Measurements from ENCODE around the gene CSGALNACT2. TPM values are rescaled to one million over a fixed set of nuclear protein-coding genes. Genes with fewer than 3 reads are reported as not detected.

CSGALNACT2 gene
- total RNA-seq, 1 donor from 2014 or later: 24.7 TPM

DNA sequence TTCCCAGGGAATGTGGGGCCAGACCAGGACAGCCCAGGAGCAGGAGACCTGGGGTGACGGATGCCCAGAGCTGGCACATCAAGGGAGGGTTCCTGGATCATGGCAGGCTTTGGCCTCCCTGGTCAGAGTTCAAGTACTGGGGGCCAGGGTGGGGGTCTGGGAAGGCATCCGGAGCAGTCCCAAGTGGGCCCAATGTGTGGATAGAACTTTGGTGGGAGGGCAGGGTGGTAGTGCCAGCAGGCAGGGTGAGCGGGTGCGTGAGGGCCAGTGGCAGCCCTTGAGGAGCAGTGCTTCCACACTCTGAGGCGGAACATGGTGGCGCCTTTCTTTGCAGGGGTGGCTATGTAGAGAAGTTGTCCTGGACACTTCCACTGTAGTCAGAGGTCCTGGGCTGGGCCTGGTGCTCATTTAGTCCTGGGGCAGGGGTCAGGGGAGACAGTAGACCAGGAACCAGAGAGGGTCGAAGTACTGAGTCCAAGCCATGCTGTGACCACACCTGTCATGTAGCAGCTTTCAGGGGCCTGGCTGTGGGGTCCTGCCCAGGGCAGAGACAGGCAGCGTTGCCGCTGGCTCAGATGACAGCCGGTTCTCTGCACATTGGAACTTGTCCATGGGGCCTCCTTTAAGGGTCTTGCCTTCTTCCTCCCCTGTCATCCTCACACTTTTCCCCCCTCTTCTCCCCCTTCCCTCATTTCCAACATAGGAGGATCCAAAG lies 22.2 kb upstream of the CSGALNACT2 start:
- intact Hi-C loops (cut with micrococcal nuclease): no loop called here
- DNase-seq: no peak
- Mint-ChIP-seq H3K27me3 (no peaks in the 10 kb centered on the region), H3K9me3 (no peaks in the 10 kb centered on the region), H3K4me3 (no peak overlapping the region), H3K27ac (no peak overlapping the region), H3K4me1 (peaks cover 20% of the 10 kb centered on the region), H3K36me3 (ENCODE audit: low read depth) (no peaks in the 10 kb centered on the region)

DNA sequence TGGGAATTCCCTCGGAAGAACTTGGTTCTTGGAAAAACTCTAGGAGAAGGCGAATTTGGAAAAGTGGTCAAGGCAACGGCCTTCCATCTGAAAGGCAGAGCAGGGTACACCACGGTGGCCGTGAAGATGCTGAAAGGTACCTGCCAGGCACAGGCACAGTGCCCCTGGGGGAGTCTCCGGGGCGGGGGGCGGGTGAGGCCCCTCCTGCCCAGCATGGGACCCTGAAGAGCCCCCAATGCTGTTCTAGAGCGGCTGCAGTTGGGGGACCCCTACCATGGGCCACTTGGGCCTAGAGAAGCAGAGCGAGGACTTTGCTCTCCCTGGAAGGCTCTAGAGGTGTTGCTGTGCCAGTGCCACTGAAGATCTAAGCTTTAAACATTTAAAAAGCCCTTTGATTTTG lies 21.6 kb upstream of the CSGALNACT2 start:
- DNase-seq: no peak
- Mint-ChIP-seq H3K36me3 (ENCODE audit: low read depth) (no peaks in the 10 kb centered on the region), H3K27ac (no peak overlapping the region), H3K9me3 (no peaks in the 10 kb centered on the region), H3K4me1 (peaks cover 25% of the 10 kb centered on the region), H3K27me3 (no peaks in the 10 kb centered on the region), H3K4me3 (no peak overlapping the region)
- intact Hi-C loops (cut with micrococcal nuclease): no loop called here

DNA sequence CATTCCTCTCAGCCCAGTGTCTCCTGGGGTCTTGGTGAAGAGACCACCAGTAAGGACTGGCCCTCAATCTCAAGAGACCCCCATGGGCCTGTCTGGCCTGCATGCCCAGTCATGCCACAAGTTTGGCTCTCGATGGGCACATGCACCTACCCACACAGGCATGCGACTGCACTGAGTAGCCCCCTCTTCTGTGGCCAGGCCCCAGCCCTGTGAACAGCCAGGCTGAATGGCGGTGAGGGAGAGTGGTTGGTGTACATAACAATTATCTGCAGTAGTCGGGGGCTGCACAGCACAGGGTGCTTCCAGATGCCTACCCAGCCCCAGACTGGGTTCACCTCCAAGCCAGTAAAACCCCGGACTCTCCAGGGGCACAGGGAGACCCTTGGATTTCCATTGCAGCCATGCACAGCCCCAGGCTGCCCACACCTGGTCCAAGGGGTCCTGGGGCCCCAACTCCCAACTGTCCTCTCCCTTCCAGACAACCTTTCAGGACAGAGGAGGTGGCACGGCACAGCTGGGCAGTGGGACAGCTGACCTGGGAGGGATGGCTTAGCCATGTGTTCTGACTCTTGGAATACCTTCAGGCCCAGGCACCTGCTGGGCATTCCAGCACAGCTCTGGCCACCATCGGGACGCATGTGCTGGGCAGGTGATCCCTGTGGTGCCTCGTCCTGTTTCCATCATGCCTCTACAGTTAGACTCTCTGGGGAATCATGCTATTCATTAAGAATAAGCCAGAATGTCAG lies 21.0 kb upstream of the CSGALNACT2 start:
- H3K4me3 Mint-ChIP-seq: no peak overlapping the region
- H3K9me3 Mint-ChIP-seq: no peaks in the 10 kb centered on the region
- no peaks in the 10 kb centered on the region for H3K36me3 Mint-ChIP-seq (ENCODE audit: low read depth)
- intact Hi-C loops (cut with micrococcal nuclease): no loop called here
- no peaks in the 10 kb centered on the region for H3K27me3 Mint-ChIP-seq
- H3K4me1 Mint-ChIP-seq: peaks cover 31% of the 10 kb centered on the region
- no peak overlapping the region for H3K27ac Mint-ChIP-seq
- no peak for DNase-seq

DNA sequence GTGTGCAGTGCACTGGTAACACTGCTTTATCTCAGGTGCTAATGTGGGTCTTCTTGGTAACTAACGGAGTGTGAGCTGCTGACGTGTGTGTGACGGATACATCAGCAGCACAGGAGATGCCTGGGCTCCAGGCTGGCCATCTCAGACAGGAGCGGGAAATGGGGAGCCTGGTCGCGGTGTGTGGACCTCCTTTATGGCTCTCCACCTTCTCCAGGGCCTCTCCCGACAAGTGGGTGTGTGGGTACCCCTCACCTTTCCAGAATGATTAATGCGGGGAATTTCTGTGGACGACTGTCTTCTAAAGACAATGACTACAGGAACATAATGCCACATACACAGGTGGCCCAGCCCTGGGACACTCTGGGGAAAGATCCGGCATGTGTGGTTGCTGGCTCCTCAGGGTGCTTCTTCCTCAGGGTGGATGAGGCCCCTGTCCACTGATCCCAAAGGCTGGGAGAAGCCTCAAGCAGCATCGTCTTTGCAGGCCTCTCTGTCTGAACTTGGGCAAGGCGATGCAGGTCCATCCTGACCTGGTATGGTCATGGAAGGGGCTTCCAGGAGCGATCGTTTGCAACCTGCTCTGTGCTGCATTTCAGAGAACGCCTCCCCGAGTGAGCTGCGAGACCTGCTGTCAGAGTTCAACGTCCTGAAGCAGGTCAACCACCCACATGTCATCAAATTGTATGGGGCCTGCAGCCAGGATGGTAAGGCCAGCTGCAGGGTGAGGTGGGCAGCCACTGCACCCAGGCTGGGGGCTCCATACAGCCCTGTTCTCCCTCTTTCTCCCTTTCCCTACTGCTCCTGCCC lies 20.3 kb upstream of the CSGALNACT2 start:
- no peaks in the 10 kb centered on the region for H3K9me3 Mint-ChIP-seq
- H3K27ac Mint-ChIP-seq: peak overlapping the region; percentile 75
- H3K36me3 Mint-ChIP-seq (ENCODE audit: low read depth): no peaks in the 10 kb centered on the region
- H3K27me3 Mint-ChIP-seq: no peaks in the 10 kb centered on the region
- H3K4me3 Mint-ChIP-seq: no peak overlapping the region
- intact Hi-C loops (cut with micrococcal nuclease): no loop called here
- peaks cover 39% of the 10 kb centered on the region for H3K4me1 Mint-ChIP-seq
- DNase-seq: no peak

DNA sequence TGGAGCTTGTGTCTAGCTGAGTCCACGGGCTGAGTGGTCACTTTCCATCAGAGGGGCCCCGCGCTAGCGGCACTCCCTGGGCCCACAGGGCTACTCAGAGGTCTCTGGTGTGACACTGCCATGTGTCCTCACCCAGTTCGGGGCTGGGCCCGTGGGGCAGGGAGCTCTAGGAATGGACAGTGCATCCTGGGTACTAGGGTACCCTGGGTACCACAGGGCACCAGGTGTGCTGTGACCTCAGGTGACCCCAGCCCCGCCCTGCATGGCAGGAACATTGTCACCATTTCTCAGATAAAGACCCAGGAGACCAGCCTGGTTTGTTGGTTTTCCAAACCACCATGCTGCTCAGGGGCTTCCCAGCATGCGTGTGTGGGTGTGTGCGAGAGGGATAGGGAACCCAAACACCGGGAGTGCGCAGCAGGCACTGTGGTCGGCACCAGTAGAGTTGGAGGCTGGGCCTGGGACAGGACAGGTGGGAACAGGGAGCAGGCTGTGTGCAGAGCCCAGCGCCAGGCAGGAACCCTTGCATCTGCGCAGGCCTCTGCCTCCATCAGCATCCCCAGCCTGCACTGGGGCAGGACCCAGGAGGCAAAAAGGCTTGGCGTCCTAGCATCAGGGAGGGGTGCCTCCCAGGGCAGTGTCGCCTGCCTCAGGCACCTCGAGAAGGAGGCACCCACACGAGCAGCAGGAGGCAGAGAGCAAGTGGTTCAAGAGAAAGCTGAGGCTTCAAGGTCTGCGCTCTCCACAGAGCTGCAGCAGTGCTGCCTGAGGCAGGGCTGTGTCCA lies 19.4 kb upstream of the CSGALNACT2 start:
- H3K9me3 Mint-ChIP-seq: no peaks in the 10 kb centered on the region
- peaks cover 42% of the 10 kb centered on the region for H3K4me1 Mint-ChIP-seq
- H3K36me3 Mint-ChIP-seq (ENCODE audit: low read depth): no peaks in the 10 kb centered on the region
- no peak overlapping the region for H3K4me3 Mint-ChIP-seq
- H3K27ac Mint-ChIP-seq: peak overlapping the region; percentile 75
- no peak for DNase-seq
- no peaks in the 10 kb centered on the region for H3K27me3 Mint-ChIP-seq
- intact Hi-C loops (cut with micrococcal nuclease): no loop called here

DNA sequence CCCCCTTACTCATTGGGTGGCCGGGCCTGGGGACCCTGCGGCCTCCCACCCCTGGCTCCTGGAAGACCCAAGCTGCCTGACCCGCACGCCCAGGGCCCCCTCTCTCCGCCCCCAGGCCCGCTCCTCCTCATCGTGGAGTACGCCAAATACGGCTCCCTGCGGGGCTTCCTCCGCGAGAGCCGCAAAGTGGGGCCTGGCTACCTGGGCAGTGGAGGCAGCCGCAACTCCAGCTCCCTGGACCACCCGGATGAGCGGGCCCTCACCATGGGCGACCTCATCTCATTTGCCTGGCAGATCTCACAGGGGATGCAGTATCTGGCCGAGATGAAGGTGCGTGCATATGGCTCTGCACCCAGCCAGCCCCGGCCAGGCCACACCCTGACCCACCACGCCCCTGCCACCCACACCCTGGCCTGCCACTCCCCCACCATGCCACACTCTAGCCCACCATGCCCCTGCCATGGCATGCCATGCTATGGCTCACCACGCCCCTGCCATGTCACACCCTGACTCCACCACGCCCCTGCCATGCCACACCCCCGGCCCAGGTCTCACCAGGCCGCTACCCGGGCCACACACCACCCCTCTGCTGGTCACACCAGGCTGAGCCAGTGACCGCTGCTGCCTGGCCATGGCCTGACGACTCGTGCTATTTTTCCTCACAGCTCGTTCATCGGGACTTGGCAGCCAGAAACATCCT lies 18.7 kb upstream of the CSGALNACT2 start:
- intact Hi-C loops (cut with micrococcal nuclease): loop anchor here (2.0 to 10.0 kb wide), 2 partner anchors 481 to 695 kb away; partner anchors contain the start of gene ZNF33B
- H3K36me3 Mint-ChIP-seq (ENCODE audit: low read depth): no peaks in the 10 kb centered on the region
- H3K4me1 Mint-ChIP-seq: peaks cover 44% of the 10 kb centered on the region
- H3K27me3 Mint-ChIP-seq: no peaks in the 10 kb centered on the region
- DNase-seq: no peak
- H3K9me3 Mint-ChIP-seq: no peaks in the 10 kb centered on the region
- peak overlapping the region; percentile 69 for H3K27ac Mint-ChIP-seq
- H3K4me3 Mint-ChIP-seq: no peak overlapping the region

DNA sequence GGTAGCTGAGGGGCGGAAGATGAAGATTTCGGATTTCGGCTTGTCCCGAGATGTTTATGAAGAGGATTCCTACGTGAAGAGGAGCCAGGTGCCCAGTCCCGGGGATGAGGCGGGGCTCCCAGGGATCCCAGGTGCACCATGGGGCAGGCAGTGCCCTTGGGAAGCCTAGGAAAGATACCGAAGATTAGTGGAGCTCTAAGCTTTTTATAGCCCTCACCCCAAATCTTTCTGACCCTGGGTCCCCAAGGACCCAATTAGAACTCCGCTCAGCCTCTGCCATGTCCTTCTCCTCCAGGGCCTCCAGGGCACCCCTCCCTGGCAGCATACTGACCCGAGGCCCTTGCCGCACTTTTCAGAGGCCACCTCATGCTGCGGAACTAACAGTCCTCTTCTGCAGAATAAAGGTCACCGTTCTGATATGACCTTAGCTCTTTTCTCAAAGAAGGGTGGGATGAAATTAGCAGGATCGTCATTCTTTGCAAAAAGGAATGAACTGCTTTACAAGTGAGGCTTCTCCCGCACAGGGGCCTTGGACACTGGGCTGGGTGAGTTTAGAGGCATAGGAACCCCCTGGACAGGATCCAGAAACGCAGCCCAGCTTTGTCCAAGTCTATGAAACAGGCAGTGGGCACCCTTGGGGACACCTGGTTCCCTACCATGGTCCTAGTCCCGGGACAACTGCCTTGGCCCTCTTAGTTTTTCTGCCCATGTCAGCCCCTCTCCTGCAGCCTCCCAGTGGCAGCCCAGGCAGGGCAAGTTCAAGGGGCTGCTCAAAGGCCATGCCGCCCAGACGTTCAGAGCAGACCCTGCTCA lies 17.9 kb upstream of the CSGALNACT2 start:
- peak overlapping the region; percentile 96 for H3K27ac Mint-ChIP-seq
- peaks cover 44% of the 10 kb centered on the region for H3K4me1 Mint-ChIP-seq
- peak overlapping the region; percentile 75 for H3K4me3 Mint-ChIP-seq
- intact Hi-C loops (cut with micrococcal nuclease): loop anchor here (2.0 to 10.0 kb wide), 2 partner anchors 482 to 694 kb away; partner anchors contain the start of gene ZNF33B
- H3K27me3 Mint-ChIP-seq: no peaks in the 10 kb centered on the region
- H3K36me3 Mint-ChIP-seq (ENCODE audit: low read depth): no peaks in the 10 kb centered on the region
- no peak for DNase-seq
- no peaks in the 10 kb centered on the region for H3K9me3 Mint-ChIP-seq

DNA sequence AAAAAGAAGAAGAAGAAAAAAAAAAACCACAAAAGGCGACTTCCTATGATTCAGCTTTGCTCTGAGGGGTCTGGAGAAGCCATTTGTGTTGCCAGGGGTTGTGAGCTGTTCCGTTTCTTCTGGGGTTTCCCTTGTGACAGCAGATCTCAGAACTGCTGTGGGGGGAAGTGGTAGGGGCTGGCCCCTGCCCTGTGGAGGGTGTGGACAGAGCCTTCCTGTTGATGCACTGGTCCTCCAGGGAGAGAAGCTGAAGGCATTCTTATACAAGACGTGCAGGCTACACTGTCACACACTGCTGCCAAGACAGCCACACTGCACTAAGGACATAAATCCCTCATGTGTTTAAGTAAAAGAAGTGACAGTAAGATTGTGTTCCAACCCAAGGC lies 17.3 kb upstream of the CSGALNACT2 start:
- Mint-ChIP-seq H3K9me3 (no peaks in the 10 kb centered on the region), H3K4me3 (peak overlapping the region; percentile 75), H3K27ac (peak overlapping the region; percentile 96)

DNA sequence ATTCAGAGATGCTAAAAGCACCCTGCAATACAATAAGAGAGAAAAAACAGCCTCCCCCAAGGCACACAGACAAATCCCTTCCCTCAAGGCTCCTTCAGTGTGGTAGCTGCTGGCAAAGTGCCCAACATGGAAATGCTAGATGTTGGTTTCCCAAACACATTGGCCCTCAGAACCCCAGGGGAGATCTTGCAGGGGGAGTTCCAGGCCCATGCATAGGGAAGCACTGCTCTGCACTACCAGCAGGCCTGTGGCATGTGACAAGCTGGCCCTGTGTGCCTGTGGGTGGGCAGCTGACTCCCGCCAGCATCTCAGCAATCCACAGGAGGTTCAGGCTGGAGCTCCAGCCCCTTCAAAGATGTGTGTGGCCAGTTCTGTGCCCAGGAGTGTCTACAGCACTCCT lies 16.8 kb upstream of the CSGALNACT2 start:
- Mint-ChIP-seq H3K36me3 (ENCODE audit: low read depth) (no peaks in the 10 kb centered on the region), H3K27ac (peak overlapping the region; percentile 96), H3K9me3 (no peaks in the 10 kb centered on the region), H3K4me1 (peaks cover 46% of the 10 kb centered on the region), H3K27me3 (no peaks in the 10 kb centered on the region), H3K4me3 (peak overlapping the region; percentile 75)
- no peak for DNase-seq
- intact Hi-C loops (cut with micrococcal nuclease): loop anchor here (1.0 to 10.0 kb wide), 4 partner anchors 8 to 693 kb away; partner anchors contain the start of genes CSGALNACT2 and ZNF33B

More for the DNA sequence above, 17.3 kb upstream of the CSGALNACT2 start:
- H3K36me3 Mint-ChIP-seq (ENCODE audit: low read depth): no peaks in the 10 kb centered on the region
- H3K4me1 Mint-ChIP-seq: peaks cover 44% of the 10 kb centered on the region
- DNase-seq: peak; percentile 93
- H3K27me3 Mint-ChIP-seq: no peaks in the 10 kb centered on the region
- intact Hi-C loops (cut with micrococcal nuclease): loop anchor here (1.0 to 10.0 kb wide), 4 partner anchors 8 to 694 kb away; partner anchors contain the start of genes CSGALNACT2 and ZNF33B

DNA sequence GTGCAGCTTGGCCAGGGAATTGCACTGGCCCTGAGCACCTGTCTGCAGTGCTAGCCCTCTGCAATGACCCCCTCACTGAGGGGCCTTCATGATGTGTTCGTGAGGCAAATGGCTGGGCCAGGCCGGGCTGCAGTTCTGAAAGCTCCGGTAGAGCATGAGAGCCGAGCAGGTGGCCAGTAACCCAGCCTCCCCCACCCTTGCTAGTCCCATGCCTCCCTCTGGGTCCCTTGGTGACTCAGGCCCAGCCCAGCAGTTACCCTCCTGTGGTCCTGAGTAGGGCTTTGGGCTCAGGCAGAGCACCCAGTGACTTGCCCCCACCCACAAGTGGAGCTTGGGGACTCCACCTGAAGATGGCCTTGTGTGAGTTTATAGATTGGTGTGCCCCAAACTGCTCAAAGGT lies 16.1 kb upstream of the CSGALNACT2 start:
- peaks cover 52% of the 10 kb centered on the region for H3K4me1 Mint-ChIP-seq
- H3K27me3 Mint-ChIP-seq: no peaks in the 10 kb centered on the region
- H3K36me3 Mint-ChIP-seq (ENCODE audit: low read depth): no peaks in the 10 kb centered on the region
- DNase-seq: no peak
- peak overlapping the region; percentile 96 for H3K27ac Mint-ChIP-seq
- H3K9me3 Mint-ChIP-seq: no peaks in the 10 kb centered on the region
- intact Hi-C loops (cut with micrococcal nuclease): loop anchor here (10.0 kb wide), 1 partner anchor 693 kb away; no protein-coding TSS in a partner anchor
- H3K4me3 Mint-ChIP-seq: peak overlapping the region; percentile 17

DNA sequence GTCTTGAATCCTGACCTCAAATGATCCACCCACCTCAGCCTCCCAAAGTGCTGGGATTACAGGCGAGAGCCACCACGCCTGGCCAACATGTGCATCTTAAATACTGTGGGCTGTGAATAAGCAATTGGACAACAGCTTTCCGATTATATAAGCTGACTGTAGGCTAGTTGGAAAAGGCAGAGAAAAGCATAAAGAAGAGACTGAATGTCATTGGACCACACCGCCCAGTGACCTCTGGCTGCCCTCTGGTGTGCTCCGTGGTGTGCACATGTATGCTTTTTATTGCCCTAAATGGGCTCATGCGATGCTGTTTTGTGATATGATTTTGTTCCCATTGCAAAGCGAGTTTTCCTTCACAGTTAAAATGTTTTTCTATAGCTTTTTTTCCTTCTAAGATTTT lies 15.4 kb upstream of the CSGALNACT2 start:
- H3K27me3 Mint-ChIP-seq: no peaks in the 10 kb centered on the region
- peak overlapping the region; percentile 96 for H3K27ac Mint-ChIP-seq
- no peaks in the 10 kb centered on the region for H3K36me3 Mint-ChIP-seq (ENCODE audit: low read depth)
- no peaks in the 10 kb centered on the region for H3K9me3 Mint-ChIP-seq
- DNase-seq: no peak
- H3K4me1 Mint-ChIP-seq: peaks cover 59% of the 10 kb centered on the region
- H3K4me3 Mint-ChIP-seq: no peak overlapping the region
- intact Hi-C loops (cut with micrococcal nuclease): loop anchor here (10.0 kb wide), 1 partner anchor 692 kb away; no protein-coding TSS in a partner anchor
